ENCODE measurements around the gene ERBB4. TPM values are rescaled to one million over a fixed set of nuclear protein-coding genes. Genes with fewer than 3 reads are reported as not detected.
A peak's percentile ranks its signal among the peaks of the same experiment; 100 is the strongest.

ERBB4 gene
- total RNA-seq, 1 experiment from 2014 or later = 0.04 TPM

DNA sequence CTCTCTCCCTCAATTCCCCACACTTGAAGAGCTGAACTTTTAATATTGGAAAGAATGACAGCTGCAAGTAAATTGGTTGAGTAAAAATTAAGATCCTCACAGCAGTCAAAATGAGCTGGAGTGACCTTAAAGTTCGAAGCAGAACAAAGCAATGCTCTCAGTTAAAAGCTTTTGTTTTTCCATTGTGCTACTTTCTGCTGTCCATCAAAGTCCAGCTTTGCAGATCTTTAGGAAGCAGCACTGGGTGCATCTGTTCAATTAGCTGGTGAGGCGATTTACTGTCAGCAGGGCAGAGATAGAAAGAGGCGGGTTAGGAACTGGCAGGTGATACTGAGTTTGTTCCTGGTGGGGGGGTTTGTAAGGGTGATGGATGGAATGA lies 1147.4 kb downstream of the ERBB4 start:
- H2BK120ac ChIP-seq (ENCODE audit: low read depth, low read length, poor library complexity, severe bottlenecking) = no peak overlapping the region
- H3K27me3 ChIP-seq (ENCODE audit: insufficient read depth, low read length) = no peaks in the 10 kb centered on the region
- no peak for DNase-seq
- Mint-ChIP-seq H3K4me1 (peaks cover 8% of the 10 kb centered on the region in 2 experiments), H3K36me3 (ENCODE audit: insufficient read depth in 1 of 3, low read depth in 3 of 3) (no peaks in the 10 kb centered on the region), H3K9me3 (no peaks in the 10 kb centered on the region), H3K4me3 (no peak overlapping the region), H3K27ac (peak overlapping the region in 1 of 3 experiments; percentile 72; a peak in 1 of 7 replicates), H3K27me3 (ENCODE audit: low read depth) (no peaks in the 10 kb centered on the region)
- no peak overlapping the region for H3T11ph ChIP-seq (ENCODE audit: low read length)
- H4K8ac ChIP-seq (replicated peaks; ENCODE audit: insufficient read length, low read depth, low read length) = no peak overlapping the region
- no peak overlapping the region for H3K27ac ChIP-seq (ENCODE audit: insufficient read length, low read depth, low read length)
- no peak overlapping the region for H2AK5ac ChIP-seq (ENCODE audit: insufficient read length, low read length)
- no peaks in the 10 kb centered on the region for H3K23me2 ChIP-seq (ENCODE audit: insufficient read length, low read depth, low read length, poor library complexity, severe bottlenecking)
- TF ChIP-seq, protein P1, sequence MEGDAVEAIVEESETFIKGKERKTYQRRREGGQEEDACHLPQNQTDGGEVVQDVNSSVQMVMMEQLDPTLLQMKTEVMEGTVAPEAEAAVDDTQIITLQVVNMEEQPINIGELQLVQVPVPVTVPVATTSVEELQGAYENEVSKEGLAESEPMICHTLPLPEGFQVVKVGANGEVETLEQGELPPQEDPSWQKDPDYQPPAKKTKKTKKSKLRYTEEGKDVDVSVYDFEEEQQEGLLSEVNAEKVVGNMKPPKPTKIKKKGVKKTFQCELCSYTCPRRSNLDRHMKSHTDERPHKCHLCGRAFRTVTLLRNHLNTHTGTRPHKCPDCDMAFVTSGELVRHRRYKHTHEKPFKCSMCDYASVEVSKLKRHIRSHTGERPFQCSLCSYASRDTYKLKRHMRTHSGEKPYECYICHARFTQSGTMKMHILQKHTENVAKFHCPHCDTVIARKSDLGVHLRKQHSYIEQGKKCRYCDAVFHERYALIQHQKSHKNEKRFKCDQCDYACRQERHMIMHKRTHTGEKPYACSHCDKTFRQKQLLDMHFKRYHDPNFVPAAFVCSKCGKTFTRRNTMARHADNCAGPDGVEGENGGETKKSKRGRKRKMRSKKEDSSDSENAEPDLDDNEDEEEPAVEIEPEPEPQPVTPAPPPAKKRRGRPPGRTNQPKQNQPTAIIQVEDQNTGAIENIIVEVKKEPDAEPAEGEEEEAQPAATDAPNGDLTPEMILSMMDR (conservative IDR thresholded peaks at IDR 0.05) = no peak
- H2AFZ ChIP-seq (ENCODE audit: low read length) = no peak overlapping the region
- H3K79me1 ChIP-seq (ENCODE audit: insufficient read depth, low read depth, low read length, poor library complexity, severe bottlenecking) = no peaks in the 10 kb centered on the region
- no peaks in the 10 kb centered on the region for H3K79me2 ChIP-seq (ENCODE audit: insufficient read depth, low read length)
- no peak overlapping the region for H3K18ac ChIP-seq (ENCODE audit: insufficient read length, low read depth, low read length)
- no peak overlapping the region for H2BK5ac ChIP-seq (ENCODE audit: insufficient read length, low read length)
- no peak overlapping the region for H3K56ac ChIP-seq (ENCODE audit: insufficient read length, low read depth, low read length)
- H3K23ac ChIP-seq (ENCODE audit: insufficient read length, low read depth, low read length) = no peak overlapping the region
- no peak overlapping the region for H2BK15ac ChIP-seq (ENCODE audit: low read depth, low read length)
- H3K4me1 ChIP-seq (ENCODE audit: insufficient read depth, low read length) = peaks cover 2% of the 10 kb centered on the region; the same call in 1 of the 2 replicates
- H3K4me2 ChIP-seq (ENCODE audit: insufficient read depth, insufficient read length, low read length) = no peak overlapping the region
- H4K5ac ChIP-seq (ENCODE audit: insufficient read length, low read depth, low read length) = no peak overlapping the region
- H2BK12ac ChIP-seq (ENCODE audit: insufficient read length, low read depth, low read length) = no peak overlapping the region
- no peaks in the 10 kb centered on the region for H3K9me3 ChIP-seq (ENCODE audit: control insufficient read depth, low read depth, low read length)
- H3K9ac ChIP-seq (ENCODE audit: extremely low read depth, insufficient read length, low read length) = no peak overlapping the region
- no peak overlapping the region for H3K14ac ChIP-seq (ENCODE audit: insufficient read depth, low read length)
- H4K91ac ChIP-seq (ENCODE audit: insufficient read length, low read depth, low read length) = no peak overlapping the region
- no peak overlapping the region for H2BK20ac ChIP-seq (ENCODE audit: low read depth, low read length, poor library complexity, severe bottlenecking)
- no CpG with 5 or more reads among the region's 3 CpGs for WGBS (ENCODE audit: extremely low coverage, insufficient read length, low lambda C conversion rate)
- no peak overlapping the region for H3K4ac ChIP-seq (ENCODE audit: low read depth, low read length)
- no peaks in the 10 kb centered on the region for H4K20me1 ChIP-seq (ENCODE audit: control insufficient read depth, insufficient read depth, insufficient read length)

Measured in H9 (cell line).